ENCODE data around the gene C1orf94.

GRCh38 chr1:34155860-34156259, 20.8 kb upstream of the C1orf94 start:
- no peak for TF ChIP-seq CTCF (IDR thresholded peaks at IDR 0.05)
- no peak for TF ChIP-seq EZH2 (IDR thresholded peaks at IDR 0.05; ENCODE audit: borderline replicate concordance, insufficient read depth, low read depth, low read length, poor library complexity, severe bottlenecking)
